Ovary (tissue), 9 donors: ENCODE data around the gene SCPEP1. TPM values are rescaled to one million over a fixed set of nuclear protein-coding genes. Genes with fewer than 3 reads are reported as not detected.

Source experiments
- DNase-seq, 5 donors: peaks; one replicate each; pipeline ENCODE4 v3.0.0-alpha.2; 2019 to 2020
- H3K27ac ChIP-seq, 2 donors: fragments of 200-600 bp; one replicate each; pipeline versions ENCODE4 v1.5.1 to v1.8.0; 2019 to 2022
- H3K27me3 ChIP-seq: fragments of 200-600 bp; one replicate; pipeline ENCODE4 v1.8.0; 2022
- H3K36me3 ChIP-seq: fragments of 200-600 bp; sonication (generic); one replicate; pipeline ENCODE4 v1.5.1; 2019
- H3K4me1 ChIP-seq: one replicate; pipeline ENCODE4 v1.8.1; 2013; ENCODE audit warnings: mild to moderate bottlenecking, moderate library complexity; ENCODE audit not compliant: insufficient read depth
- H3K4me3 ChIP-seq: fragments of 200-600 bp; sonication (generic); one replicate; pipeline ENCODE4 v1.5.1; 2017
- H3K9me3 ChIP-seq, 2 donors: fragments of 200-600 bp in 1 of 2; sonication (generic) in 1 of 2; one replicate each; pipeline versions ENCODE4 v1.5.1 to v1.8.1; 2013 to 2019; ENCODE audit warnings: mild to moderate bottlenecking in 1 of 2, moderate library complexity in 1 of 2
- CTCF ChIP-seq, 3 donors: fragments of 450-650 bp in 2 of 3; fragments of 200-600 bp in 1 of 3; IDR thresholded peaks; one replicate each; pipeline versions ENCODE4 v1.5.1 to v1.8.0; 2016 to 2022; ENCODE audit warnings: antibody characterized with exemption in 3 of 3, mild to moderate bottlenecking in 1 of 3
- EP300 ChIP-seq: sonication (generic); formaldehyde crosslinking; IDR thresholded peaks from one replicate; pipeline ENCODE4 v1.6.1; 2017; ENCODE audit warnings: antibody characterized with exemption
- POLR2A ChIP-seq: fragments of 450-650 bp; IDR thresholded peaks from one replicate; pipeline ENCODE4 v1.6.1; 2017; ENCODE audit warnings: antibody characterized with exemption, mild to moderate bottlenecking, moderate library complexity
- WGBS, 3 donors: extraction: QIAGEN DNeasy Blood & Tissue Kit in 1 of 3; methylation state at CpG; one replicate each; pipeline versions ENCODE4 v1.1.5 to v1.1.7; 2013 to 2017; 5-methylcytosine and 5-hydroxymethylcytosine counted together
- intact Hi-C, 4 donors: fragments of 100-400 bp; cut with DNase I; formaldehyde crosslinking; loops; one replicate each; pipeline versions ENCODE4 v1.11.0 to v1.15.1; 2022 to 2023
- polyA plus RNA-seq, 2 donors: library from polyadenylated mRNA; stranded (reverse); fragments of 200-250 nt in 1 of 2; fragments of 350-450 nt in 1 of 2; fragmentation: Illumina TruSeq in 1 of 2; extraction: RNeasy Lipid Tissue Mini Kit (QIAGEN cat#74804) in 1 of 2; gene quantifications; one replicate each; pipeline ENCODE4 v1.2.3, GENCODE V29; 2013 to 2014
- total RNA-seq, 7 donors: library from RNA; depleted of rRNA in 2 of 7; stranded (reverse); fragments of >200 nt in 2 of 7; fragmentation: NEBNext Ultra II Directional in 3 of 7; extraction: Animal tissue kit (Norgen Biotek cat#: 25700) in 3 of 7; gene quantifications; one replicate each; pipeline versions ENCODE4 v1.1.0 to v1.2.4, GENCODE V29; 2016 to 2023
- donor health status: DM: no; HTN: no; CAD: no; lungs with moderate emphysema.
- donor health status: DM: no; HTN: no; CAD: no.
- donor health status: Bipolar disorder and iron deficiency.
- donor health status: DM: yes; HTN: yes; CAD: no.
- donor health status: DM: no; HTN: no; CAD: no.
- donor health status: DM: yes; HTN: yes; CAD: no.

Gene SCPEP1
- total and polyA plus RNA-seq, 9 donors = 36.5 to 180 (median 58.7) TPM

- Histone ChIP-seq H3K36me3 (no peaks in the 10 kb centered on the region), H3K27ac (no peak overlapping the region), H3K9me3 (no peaks in the 10 kb centered on the region), H3K4me3 (no peak overlapping the region), H3K27me3 (no peaks in the 10 kb centered on the region), H3K4me1 (peaks cover 2% of the 10 kb centered on the region)
- WGBS, 3 donors = 85 to 86% (median 85%) methylated on average over 8 of the region's 8 CpGs
- intact Hi-C loops = no loop called here
- DNase-seq = no peak
- TF ChIP-seq EP300 (no peak), CTCF (IDR thresholded peaks at IDR 0.05) (no peak), POLR2A (no peak)
Observed at GRCh38 chr17:57004944-57005579, 27.1 kb downstream of the SCPEP1 start.

- H3K36me3 ChIP-seq = no peaks in the 10 kb centered on the region
- no peaks in the 10 kb centered on the region for H3K9me3 ChIP-seq
- H3K4me3 ChIP-seq = no peak overlapping the region
- intact Hi-C loops = no loop called here
- DNase-seq = no peak
- peaks cover 2% of the 10 kb centered on the region for H3K4me1 ChIP-seq
- TF ChIP-seq CTCF (IDR thresholded peaks at IDR 0.05) (no peak), EP300 (no peak), POLR2A (no peak)
- no peak overlapping the region for H3K27ac ChIP-seq
- no peaks in the 10 kb centered on the region for H3K27me3 ChIP-seq
- WGBS, 3 donors = 91 to 98% (median 92%) methylated on average over 2 of the region's 2 CpGs
Observed at GRCh38 chr17:57006040-57006439, 28.1 kb downstream of the SCPEP1 start.

GRCh38 chr17:57008958-57009357 lies 31.0 kb downstream of the SCPEP1 start:
- Histone ChIP-seq H3K4me1 (peaks cover 2% of the 10 kb centered on the region), H3K4me3 (no peak overlapping the region), H3K9me3 (no peaks in the 10 kb centered on the region), H3K27ac (no peak overlapping the region), H3K27me3 (no peaks in the 10 kb centered on the region), H3K36me3 (no peaks in the 10 kb centered on the region)
- DNase-seq = no peak
- TF ChIP-seq EP300 = no peak
- TF ChIP-seq POLR2A = no peak
- WGBS, 3 donors = 74 to 80% (median 77%) methylated on average over 2 of the region's 2 CpGs
- intact Hi-C loops = no loop called here

- 22 to 24% (median 23%) methylated on average over 7 of the region's 7 CpGs for WGBS, 3 donors
- DNase-seq = peak in 3 of 5 donors; percentile 12 to 37 (median 30)
- Histone ChIP-seq H3K4me3 (no peak overlapping the region), H3K9me3 (no peaks in the 10 kb centered on the region), H3K4me1 (peaks cover 2% of the 10 kb centered on the region), H3K27me3 (no peaks in the 10 kb centered on the region), H3K27ac (no peak overlapping the region), H3K36me3 (no peaks in the 10 kb centered on the region)
- intact Hi-C loops = no loop called here
- TF ChIP-seq EP300 = no peak
- TF ChIP-seq CTCF (IDR thresholded peaks at IDR 0.05) = peak in 2 of 3 donors; percentile 34 to 45
Observed at GRCh38 chr17:57009737-57010445, 32.0 kb downstream of the SCPEP1 start.

GRCh38 chr17:57010487-57010886 lies 32.6 kb downstream of the SCPEP1 start:
- H3K4me1 ChIP-seq = peaks cover 2% of the 10 kb centered on the region
- 35 to 50% (median 48%) methylated on average over 3 of the region's 3 CpGs for WGBS, 3 donors

More at GRCh38 chr17:57010487-57010886, 32.6 kb downstream of the SCPEP1 start:
- Histone ChIP-seq H3K27me3 (no peaks in the 10 kb centered on the region), H3K27ac (no peak overlapping the region), H3K9me3 (no peaks in the 10 kb centered on the region), H3K36me3 (no peaks in the 10 kb centered on the region), H3K4me3 (no peak overlapping the region)
- intact Hi-C loops = no loop called here
- DNase-seq = no peak
- TF ChIP-seq EP300 = no peak
- no peak for TF ChIP-seq POLR2A
- TF ChIP-seq CTCF (IDR thresholded peaks at IDR 0.05) = no peak
